WI38 (cell line): Measurements from ENCODE around the gene A2ML1.

Experiments
- H3K4me3 ChIP-seq: 2 replicates; pipeline ENCODE4 v1.5.1; 2011; ENCODE audit warnings: low read depth, mild to moderate bottlenecking, control low read depth, low read length
- CTCF ChIP-seq: IDR thresholded peaks from 2 replicates; pipeline ENCODE4 v1.5.1; 2012; ENCODE audit warnings: low read depth, mild to moderate bottlenecking, control low read depth, low read length

A2ML1 gene

GRCh38 chr12:8822298-8822697, at the start of gene A2ML1:
TSS of gene A2ML1 (plus strand) at chr12:8822621. CDS start at chr12:8822652, 31 bp downstream.
- no peak within 1 kb of the TSS for H3K4me3 ChIP-seq
- no peak for TF ChIP-seq CTCF

- no peak for TF ChIP-seq CTCF
- no peak overlapping the region for H3K4me3 ChIP-seq
Measured at GRCh38 chr12:8773461-8773860, 49.0 kb upstream of the A2ML1 start.

- H3K4me3 ChIP-seq, result no peak overlapping the region
Measured at GRCh38 chr12:8779281-8779680, 43.1 kb upstream of the A2ML1 start.

GRCh38 chr12:8779862-8780261, 42.6 kb upstream of the A2ML1 start:
- no peak overlapping the region for H3K4me3 ChIP-seq
- no peak for TF ChIP-seq CTCF

More at GRCh38 chr12:8779281-8779680, 43.1 kb upstream of the A2ML1 start:
- TF ChIP-seq CTCF, result no peak

GRCh38 chr12:8780389-8780788, 42.0 kb upstream of the A2ML1 start:
- no peak overlapping the region for H3K4me3 ChIP-seq
- TF ChIP-seq CTCF, result no peak

- H3K4me3 ChIP-seq, result no peak overlapping the region
- no peak for TF ChIP-seq CTCF
Measured at GRCh38 chr12:8781381-8782127, 40.9 kb upstream of the A2ML1 start.

GRCh38 chr12:8784290-8784888, 38.0 kb upstream of the A2ML1 start:
- H3K4me3 ChIP-seq, result no peak overlapping the region
- TF ChIP-seq CTCF, result no peak
